A204.1 (cell line): Measurements from ENCODE around the gene IARS2.
A peak's percentile ranks its signal among the peaks of the same experiment; 100 is the strongest.
"Not testable (repeated sequence)": the region's sequence is repeated elsewhere in the genome, so short reads cannot be mapped to it uniquely, and the experiment has no call there.

Experiments
- FAIRE-seq: peaks from 2 replicates; lab custom pipeline; 2012; peaks lifted over from hg19 to GRCh38; lab: Jason Lieb, UNC

IARS2 gene

DNA sequence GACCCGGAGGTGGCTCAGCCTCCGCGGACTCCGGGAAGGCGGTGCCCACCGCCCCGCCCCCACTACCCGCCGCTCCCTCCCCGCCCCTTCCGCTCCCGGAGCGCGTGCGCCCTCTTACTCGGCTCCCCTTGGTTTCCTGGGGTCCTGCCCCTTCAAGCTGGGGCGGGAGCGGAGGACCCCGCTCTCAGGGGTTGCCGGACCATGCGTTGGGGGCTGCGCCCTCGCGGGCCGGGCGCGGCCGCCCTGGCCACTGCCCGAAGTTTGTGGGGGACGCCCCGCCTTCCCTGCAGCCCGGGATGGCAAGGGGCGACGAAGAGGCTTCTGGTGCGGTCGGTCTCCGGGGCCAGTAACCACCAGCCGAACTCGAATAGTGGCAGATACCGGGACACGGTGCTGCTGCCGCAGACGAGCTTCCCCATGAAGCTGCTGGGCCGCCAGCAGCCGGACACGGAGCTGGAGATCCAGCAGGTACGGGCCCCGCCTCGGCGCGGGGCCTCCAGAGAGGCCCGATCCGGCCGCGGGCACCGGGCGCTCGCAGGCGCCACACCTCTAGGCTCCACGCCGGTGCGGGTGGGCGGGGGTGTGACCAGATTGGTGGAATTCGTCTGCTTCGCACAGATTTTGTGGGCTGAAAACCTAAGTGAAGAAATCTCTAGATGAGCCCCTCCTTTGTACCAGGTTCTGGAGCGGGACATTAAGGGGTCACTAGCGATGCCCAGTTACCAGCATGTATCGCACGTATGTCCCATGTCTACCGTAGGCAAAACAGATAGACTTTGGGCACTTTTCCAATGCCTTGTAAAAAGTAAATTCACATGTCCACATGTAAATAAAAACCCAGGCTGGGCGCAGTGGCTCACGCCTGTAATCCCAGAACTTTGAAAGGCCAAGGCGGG lies at the start of gene IARS2:
Gene IARS2 (plus strand): TSS at position 117 of the 896 bp plus-strand sequence. CDS start 85 bp downstream, at position 202.
- FAIRE-seq, result no peak

GRCh38 chr1:220044678-220045355 lies 49.1 kb upstream of the IARS2 start:
- no peak for FAIRE-seq

DNA sequence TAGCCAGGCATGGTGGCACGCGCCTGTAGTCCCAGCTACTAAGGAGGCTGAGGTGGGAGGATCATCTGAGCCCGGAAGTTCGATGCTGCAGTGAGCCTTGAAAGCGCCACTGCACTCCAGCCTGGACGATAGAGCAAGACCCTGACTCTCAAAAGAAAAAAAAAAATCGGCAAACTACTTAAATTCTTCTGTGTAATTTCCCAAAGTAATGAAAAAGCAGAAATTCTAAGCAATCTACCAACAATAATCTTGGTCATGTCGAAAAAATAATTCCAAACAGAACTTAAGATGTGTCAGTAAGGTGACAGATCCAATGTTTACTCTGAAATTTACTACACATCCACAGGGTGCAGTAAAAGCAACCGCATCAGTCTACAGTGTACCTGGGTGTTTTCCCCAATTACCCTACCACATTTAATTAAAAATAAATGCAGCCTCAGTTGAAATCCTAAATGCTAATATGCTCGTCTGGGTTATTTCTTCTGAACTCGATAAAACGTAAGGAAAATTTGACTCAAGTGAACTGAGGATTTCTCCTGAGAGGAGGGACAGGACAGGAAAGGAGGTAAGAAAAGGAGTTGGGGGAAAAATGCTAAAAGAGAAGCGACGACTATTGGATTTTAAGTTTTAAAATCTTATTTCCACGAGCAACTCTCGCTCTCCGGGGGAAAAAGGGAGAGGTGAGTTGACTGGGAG lies 48.4 kb upstream of the IARS2 start:
- no peak for FAIRE-seq

- FAIRE-seq, result peak; percentile 92
These were observed 47.6 kb upstream of the IARS2 start, which contains the start of gene EPRS1 for GRCh38 chr1:220046052-220046930. Gene EPRS1 (minus strand): TSS chr1:220046505. CDS start chr1:220046388, 117 bp downstream.

- FAIRE-seq, result no peak
These were observed 37.6 kb upstream of the IARS2 start for GRCh38 chr1:220056374-220056773.

GRCh38 chr1:220060876-220061275 lies 33.1 kb upstream of the IARS2 start:
- no peak for FAIRE-seq

DNA sequence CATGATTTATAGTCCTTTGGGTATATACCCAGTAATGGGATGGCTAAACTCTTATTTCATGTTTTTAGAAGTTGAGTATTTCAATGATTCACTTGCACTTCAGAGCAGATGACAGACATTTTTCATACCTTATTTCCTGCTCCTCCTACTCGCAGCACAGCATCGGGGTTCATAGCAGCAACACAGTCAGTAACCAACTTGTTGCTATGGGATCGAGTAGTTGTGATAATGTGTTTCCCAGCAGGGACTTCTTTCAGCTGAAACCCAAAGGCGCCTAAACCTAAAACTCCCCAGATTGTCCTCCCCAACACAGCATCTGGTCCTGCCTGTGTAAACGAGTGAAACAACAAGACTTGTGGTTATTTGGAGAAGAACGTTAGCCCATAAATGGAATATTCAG lies 31.3 kb upstream of the IARS2 start:
- FAIRE-seq, result no peak

DNA sequence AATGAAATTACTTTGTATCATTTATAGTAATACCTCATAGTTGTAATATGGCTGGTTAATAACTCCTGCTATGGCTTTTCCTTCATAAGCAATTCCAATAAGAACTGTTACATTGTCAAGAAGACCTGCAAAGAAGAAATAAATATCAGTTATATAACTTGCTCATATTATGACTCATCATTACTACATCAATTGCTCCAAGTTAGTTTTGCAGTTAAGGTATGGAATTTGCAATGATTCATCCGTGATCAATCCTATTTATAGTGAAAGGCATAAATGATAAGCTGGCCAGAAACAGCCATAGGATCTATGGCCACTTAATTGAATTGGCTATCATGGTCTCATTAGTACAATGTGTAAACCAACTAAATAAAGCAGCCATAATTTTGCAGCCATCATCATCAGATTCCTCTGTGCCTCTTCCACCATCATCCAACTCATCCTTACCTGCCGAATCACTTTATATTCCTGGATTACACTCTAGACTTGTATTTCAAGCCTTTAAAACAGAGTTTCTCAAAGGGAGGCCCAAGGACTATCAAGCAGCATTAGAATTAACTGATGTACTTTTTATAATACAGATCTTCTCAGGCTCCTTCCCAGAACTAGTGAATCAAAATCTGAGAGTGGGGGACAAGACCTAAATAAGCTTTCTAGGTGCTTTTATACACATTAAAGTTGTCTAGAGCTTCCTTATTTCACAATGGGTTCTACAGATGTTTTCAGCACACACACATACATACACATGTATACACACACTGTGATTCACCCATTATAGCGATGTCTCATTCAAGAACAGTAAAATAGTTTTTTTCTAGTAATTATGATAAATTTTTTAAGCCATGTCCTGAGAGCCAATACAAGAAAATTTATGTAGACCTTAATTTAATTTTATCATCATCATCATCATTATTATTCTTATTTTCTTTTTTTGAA lies 26.4 kb upstream of the IARS2 start:
- no peak for FAIRE-seq

- no peak for FAIRE-seq
These were observed 16.8 kb upstream of the IARS2 start for GRCh38 chr1:220076861-220077762.

DNA sequence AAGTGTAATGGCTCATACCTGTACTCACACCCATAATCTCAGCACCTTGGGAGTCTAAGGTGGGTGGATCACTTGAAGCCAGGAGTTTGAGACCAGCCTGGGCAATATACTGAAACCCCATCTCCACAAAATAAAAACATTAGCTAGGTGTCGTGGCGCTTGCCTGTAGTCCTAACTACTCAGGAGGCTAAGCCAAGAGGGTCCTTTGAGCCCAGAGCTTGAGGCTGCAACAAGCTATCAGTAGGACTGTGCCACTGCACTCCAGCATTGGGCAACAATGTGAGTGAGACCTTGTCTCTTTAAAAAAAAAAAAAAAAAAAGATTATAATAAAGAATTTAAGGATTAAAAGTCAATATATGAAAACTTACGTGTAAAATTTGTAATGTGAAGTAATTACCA lies 16.0 kb upstream of the IARS2 start:
- no peak for FAIRE-seq

DNA sequence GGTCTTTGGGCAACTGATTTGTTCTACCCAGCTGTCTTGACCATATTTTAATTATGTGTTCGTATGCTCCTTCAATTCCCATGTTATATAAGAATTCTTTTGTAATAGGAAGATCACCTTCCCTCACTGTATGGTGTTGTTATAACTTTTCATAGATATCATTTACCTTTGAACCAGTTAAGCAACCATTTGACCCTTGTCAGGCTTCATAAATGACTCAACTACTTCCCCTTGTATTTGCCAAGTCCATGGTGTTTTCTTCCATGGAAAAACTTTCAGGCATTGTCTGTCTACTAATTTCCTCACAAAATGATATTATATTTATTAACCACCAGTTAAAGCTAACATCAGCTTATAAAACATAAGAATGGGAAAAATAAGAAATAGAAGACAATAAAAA lies 9.5 kb upstream of the IARS2 start:
- no peak for FAIRE-seq

GRCh38 chr1:220086261-220086686 lies 7.7 kb upstream of the IARS2 start:
- FAIRE-seq, result not testable (repeated sequence)

DNA sequence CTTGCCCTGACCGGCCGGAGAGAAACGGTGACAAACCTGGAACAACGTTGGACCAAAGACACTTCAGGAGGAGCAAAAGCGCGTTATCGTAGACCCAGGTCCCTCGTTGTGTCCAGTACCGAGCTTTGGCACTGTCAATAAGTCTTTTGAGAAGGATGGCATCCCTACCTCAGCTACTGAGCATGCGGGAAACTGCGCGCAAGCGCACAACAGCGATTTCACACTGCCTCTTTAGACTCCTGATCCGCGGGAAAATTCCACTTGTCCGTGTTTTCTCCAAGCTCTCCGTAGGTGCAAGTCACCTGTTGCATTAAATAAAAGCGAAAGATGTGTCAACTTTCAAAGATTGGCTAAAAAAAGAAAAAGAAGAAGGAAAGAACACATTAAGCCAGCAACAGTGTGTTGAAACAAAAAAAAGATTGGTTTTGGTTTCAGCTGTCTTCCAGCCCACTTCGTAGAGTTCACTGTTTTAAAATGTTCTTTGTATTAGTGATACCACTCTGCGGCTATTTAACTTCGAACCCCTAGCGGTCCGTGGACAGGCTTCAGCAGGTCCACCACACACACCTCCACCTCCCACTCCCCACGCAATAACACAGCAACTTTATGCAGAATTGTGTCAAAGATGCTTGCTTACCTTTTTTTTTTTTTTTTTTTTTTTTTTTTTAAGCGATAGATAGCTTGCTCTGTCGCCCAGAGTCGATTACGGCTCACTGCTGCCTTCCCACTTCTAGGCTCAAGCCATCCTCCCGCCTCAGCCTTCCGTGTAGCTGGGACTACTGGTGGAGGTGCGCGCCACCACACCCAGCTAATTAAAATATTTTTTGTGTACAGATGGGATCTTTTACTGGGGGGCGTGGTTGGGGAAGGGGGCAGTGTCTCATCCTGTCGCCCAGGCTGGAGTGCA lies 4.0 kb upstream of the IARS2 start, which contains the start of gene BPNT1:
Gene BPNT1 (minus strand): TSS at position 139 of the 907 bp plus-strand sequence. CDS start 9,942 bp downstream, outside the sequence.
- peak; percentile 92 for FAIRE-seq

- no peak for FAIRE-seq
These were observed 1.2 kb upstream of the IARS2 start for GRCh38 chr1:220092694-220093093.

DNA sequence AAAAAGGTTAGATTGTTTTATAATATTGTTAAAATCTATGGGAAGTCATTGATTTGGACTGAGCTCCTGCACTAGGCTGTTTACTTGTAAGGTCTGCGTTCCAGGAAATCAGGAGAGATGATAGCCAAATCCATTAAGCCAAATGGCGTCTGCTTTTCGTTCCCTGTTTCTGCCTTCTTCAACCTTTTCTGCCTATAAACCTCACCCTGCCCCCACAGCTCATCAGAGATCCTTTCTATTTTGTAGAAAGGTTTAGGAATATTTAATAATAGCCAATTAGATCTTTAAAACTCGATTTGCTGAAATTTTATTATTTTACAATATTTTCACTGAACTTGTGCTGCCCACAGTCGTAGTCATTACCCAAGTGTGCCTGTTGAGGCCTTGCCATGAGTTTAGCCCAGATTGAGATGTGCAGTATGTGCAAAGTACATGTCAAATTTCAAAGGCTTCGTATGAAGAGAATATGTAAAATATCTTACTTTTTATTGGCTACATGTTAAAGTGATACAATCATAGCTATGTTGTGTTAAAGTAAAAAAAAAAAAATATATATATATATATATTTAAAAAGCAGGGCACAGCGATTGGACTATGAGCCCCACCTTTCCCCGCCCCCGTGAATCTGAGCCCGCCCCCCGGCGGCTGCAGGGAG lies 444 bp upstream of the IARS2 start:
- FAIRE-seq, result no peak

GRCh38 chr1:220099826-220100225 lies 5.9 kb downstream of the IARS2 start:
- no peak for FAIRE-seq

- FAIRE-seq, result not testable (repeated sequence)
These were observed 16.5 kb downstream of the IARS2 start for GRCh38 chr1:220110473-220110872.

DNA sequence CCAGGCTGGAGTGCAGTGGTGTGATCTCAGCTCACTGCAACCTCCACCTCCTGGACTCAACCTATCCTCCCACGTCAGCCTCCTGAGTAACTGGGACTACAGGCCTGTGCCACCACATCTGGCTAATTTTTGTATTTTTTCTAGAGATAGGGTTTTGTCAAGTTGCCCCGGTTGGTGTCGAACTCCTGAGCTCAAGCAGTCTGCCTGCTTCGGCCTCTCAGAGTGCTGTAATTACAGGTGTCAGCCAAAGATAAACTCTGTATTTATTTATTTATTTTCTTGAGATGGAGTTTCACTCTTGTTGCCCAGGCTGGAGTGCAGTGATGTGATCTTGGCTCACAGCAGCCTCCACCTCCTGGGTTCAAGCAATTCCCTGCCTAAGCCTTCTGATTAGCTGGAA lies 18.7 kb downstream of the IARS2 start:
- not testable (repeated sequence) for FAIRE-seq
